Measurements from ENCODE around the gene TLE3.

The TLE3 gene

GRCh38 chr15:70081612-70082011, 16.1 kb downstream of the TLE3 start:
- no peak overlapping the region for H3K4me3 ChIP-seq (ENCODE audit: low read depth, low read length)
- H3K27ac ChIP-seq (ENCODE audit: low read depth, low read length): peak overlapping the region; percentile 56
- no peak overlapping the region for H3K9ac ChIP-seq (ENCODE audit: low read depth, low read length)
- H3K4me1 ChIP-seq (ENCODE audit: control insufficient read depth, insufficient read depth, low read length): peaks cover 51% of the 10 kb centered on the region
- no peaks in the 10 kb centered on the region for H3K9me3 ChIP-seq (ENCODE audit: control insufficient read depth, insufficient read depth, low read length)
- peaks cover 73% of the 10 kb centered on the region for H3K36me3 ChIP-seq (ENCODE audit: control insufficient read depth, insufficient read depth, low read length)
- no peaks in the 10 kb centered on the region for H3K27me3 ChIP-seq (ENCODE audit: control insufficient read depth, insufficient read depth, low read length)

DNA sequence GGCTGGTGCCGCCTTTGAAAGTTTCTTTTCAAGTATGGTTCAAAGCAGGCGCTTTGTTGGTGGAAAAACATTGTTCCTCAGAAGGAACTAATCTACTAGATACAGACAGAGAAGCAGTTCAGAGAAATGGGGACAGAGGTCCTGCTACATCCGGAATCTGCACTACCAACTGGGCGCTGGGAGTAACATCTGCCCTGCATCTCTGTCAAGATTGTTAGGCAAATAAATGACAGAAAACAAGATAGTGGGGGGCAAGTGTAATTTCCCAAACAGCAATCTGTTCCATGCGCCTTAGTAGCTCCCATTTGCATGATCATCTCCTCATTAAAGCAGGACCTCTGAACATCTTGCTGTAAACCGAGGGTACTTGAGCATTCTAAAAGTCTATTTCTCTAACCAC, 17.4 kb downstream of the TLE3 start:
- no peak overlapping the region for H3K27ac ChIP-seq (ENCODE audit: low read depth, low read length)
- no peak overlapping the region for H3K9ac ChIP-seq (ENCODE audit: low read depth, low read length)
- no peak overlapping the region for H3K4me3 ChIP-seq (ENCODE audit: low read depth, low read length)
- no peaks in the 10 kb centered on the region for H3K9me3 ChIP-seq (ENCODE audit: control insufficient read depth, insufficient read depth, low read length)
- H3K4me1 ChIP-seq (ENCODE audit: control insufficient read depth, insufficient read depth, low read length): peaks cover 51% of the 10 kb centered on the region
- peaks cover 71% of the 10 kb centered on the region for H3K36me3 ChIP-seq (ENCODE audit: control insufficient read depth, insufficient read depth, low read length)
- H3K27me3 ChIP-seq (ENCODE audit: control insufficient read depth, insufficient read depth, low read length): no peaks in the 10 kb centered on the region

DNA sequence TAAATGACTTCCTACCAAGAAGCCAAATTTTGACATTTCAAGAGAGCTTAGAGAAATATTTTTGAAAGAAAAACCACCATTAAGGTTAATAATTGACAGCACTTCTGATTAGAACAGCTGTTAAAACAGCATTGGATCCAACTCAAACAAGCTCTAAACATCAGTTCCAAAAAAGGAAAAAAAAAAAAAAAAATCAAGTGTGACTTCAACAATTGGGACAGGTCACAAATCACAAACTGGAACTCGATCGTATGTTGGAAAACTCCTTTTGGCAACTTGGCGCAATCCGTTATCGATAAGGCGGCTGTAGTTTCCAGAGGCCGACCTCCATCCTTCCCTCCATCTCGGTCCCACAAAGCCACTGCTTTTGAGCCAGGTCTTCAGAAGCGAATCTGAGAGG, 17.8 kb downstream of the TLE3 start:
- H3K4me3 ChIP-seq (ENCODE audit: low read depth, low read length): no peak overlapping the region
- H3K27me3 ChIP-seq (ENCODE audit: control insufficient read depth, insufficient read depth, low read length): no peaks in the 10 kb centered on the region
- H3K36me3 ChIP-seq (ENCODE audit: control insufficient read depth, insufficient read depth, low read length): peaks cover 71% of the 10 kb centered on the region
- no peak overlapping the region for H3K27ac ChIP-seq (ENCODE audit: low read depth, low read length)
- peaks cover 51% of the 10 kb centered on the region for H3K4me1 ChIP-seq (ENCODE audit: control insufficient read depth, insufficient read depth, low read length)
- no peaks in the 10 kb centered on the region for H3K9me3 ChIP-seq (ENCODE audit: control insufficient read depth, insufficient read depth, low read length)
- no peak overlapping the region for H3K9ac ChIP-seq (ENCODE audit: low read depth, low read length)

DNA sequence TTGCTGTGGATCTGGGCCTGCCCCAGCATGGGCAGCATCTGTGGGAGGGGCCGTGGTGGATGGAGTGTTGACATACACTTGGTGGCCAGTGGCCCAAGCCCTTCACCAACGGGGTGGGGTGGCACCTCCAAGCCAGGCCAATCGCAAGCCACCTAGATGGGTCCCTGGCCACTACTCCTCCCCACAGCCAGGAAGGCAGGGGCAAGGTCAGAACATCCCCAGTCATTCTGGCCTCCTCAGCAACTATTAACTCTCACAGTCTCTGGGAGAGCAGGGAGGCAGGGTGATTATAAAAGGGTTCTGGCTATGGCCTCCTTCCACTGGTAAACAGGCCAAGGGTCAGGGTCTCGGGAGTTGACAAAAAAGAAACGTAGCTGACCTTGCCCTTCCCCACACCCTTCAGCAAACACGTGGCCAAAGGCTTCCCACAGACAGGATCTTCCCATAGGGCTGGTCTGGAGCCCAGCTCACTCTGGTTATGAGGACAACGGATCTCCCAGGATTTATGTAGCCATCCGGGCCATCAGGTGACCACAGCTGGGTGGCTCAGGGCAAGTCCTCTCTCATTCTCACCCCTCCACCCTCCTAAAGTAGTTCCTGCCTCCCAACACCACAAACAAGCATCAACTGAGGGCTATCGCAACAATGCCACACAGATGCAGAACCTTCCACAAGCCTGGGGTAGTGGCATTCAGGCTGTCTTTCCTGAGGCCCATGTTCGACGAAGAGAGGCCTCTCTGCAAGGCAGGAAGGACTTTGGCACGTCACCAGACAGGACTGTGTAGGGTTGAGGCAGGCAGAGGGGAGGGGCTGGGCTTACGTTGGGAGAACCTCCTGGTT, 18.9 kb downstream of the TLE3 start:
- Histone ChIP-seq H3K4me1 (ENCODE audit: control insufficient read depth, insufficient read depth, low read length) (peaks cover 44% of the 10 kb centered on the region), H3K36me3 (ENCODE audit: control insufficient read depth, insufficient read depth, low read length) (peaks cover 75% of the 10 kb centered on the region), H3K9me3 (ENCODE audit: control insufficient read depth, insufficient read depth, low read length) (no peaks in the 10 kb centered on the region), H3K27ac (ENCODE audit: low read depth, low read length) (no peak overlapping the region), H3K9ac (ENCODE audit: low read depth, low read length) (no peak overlapping the region), H3K27me3 (ENCODE audit: control insufficient read depth, insufficient read depth, low read length) (no peaks in the 10 kb centered on the region), H3K4me3 (ENCODE audit: low read depth, low read length) (no peak overlapping the region)

DNA sequence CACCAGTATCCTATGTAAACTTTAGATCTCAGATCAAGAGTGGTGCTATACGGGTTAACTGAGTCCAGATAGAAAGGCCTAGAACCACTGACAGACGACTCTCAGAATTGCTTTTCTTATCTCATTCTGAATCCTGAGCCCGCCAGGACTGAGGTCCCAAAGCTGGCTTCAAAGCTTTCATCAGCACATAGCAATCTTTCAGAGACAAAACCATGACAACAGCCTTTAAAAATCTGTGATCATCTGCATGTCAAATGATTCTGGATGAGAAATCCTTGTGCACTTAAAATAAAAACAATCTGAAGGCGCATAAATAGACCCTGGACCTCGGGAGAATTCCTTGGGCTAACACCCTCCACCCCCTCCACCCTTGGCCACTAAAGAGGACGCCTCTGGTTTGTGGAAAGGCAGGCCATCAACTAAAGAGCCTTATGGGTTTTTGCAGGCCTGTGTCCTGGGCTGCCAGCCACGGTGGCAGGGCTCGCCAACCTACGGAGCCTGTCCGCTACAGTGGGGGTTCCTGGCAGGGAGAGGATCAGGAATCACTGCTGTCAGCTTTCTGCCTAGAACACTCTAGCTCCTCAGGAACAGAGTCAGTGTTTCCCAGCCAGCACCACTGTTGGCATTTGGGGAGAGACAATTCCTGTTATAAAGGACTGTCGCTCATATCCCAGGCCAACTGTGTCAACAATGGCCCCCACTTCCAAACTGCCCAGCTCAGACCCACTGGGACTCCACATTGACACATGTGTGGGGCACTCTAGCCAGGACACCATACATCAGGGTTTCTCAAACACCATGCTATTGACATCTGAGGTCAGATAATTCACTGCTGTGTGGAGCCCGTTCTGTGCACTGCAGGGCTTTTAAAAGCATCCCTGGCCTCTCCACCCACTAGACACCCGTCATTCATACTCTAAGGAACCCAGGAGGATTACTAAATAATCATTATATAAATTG, 20.2 kb downstream of the TLE3 start:
- peaks cover 81% of the 10 kb centered on the region for H3K36me3 ChIP-seq (ENCODE audit: control insufficient read depth, insufficient read depth, low read length)
- no peaks in the 10 kb centered on the region for H3K9me3 ChIP-seq (ENCODE audit: control insufficient read depth, insufficient read depth, low read length)
- H3K27me3 ChIP-seq (ENCODE audit: control insufficient read depth, insufficient read depth, low read length): no peaks in the 10 kb centered on the region
- H3K4me3 ChIP-seq (ENCODE audit: low read depth, low read length): no peak overlapping the region
- no peak overlapping the region for H3K27ac ChIP-seq (ENCODE audit: low read depth, low read length)
- H3K9ac ChIP-seq (ENCODE audit: low read depth, low read length): no peak overlapping the region
- H3K4me1 ChIP-seq (ENCODE audit: control insufficient read depth, insufficient read depth, low read length): peaks cover 32% of the 10 kb centered on the region

DNA sequence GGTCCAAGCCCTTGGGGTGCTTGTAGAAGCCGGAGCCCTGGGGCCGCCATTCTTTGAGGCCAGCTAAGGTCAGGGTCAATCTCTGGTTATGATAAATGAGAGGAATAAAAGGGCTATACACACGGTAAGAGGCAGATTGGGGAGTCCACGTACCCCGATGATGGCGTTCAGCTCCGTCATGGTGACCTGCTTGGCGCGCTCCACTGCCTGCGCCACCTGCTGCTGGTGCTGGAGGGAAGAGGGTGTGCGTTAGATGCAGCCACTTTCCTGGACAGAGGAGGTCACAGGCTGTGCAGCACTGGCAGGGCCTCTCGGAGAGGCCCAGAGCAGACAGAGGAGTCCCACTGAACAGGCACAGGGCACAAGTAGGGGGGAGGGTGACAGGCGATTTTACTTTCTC, 23.3 kb downstream of the TLE3 start:
- peaks cover 83% of the 10 kb centered on the region for H3K36me3 ChIP-seq (ENCODE audit: control insufficient read depth, insufficient read depth, low read length)
- H3K9me3 ChIP-seq (ENCODE audit: control insufficient read depth, insufficient read depth, low read length): no peaks in the 10 kb centered on the region
- no peak overlapping the region for H3K27ac ChIP-seq (ENCODE audit: low read depth, low read length)
- no peaks in the 10 kb centered on the region for H3K27me3 ChIP-seq (ENCODE audit: control insufficient read depth, insufficient read depth, low read length)
- H3K4me1 ChIP-seq (ENCODE audit: control insufficient read depth, insufficient read depth, low read length): peaks cover 6% of the 10 kb centered on the region
- H3K9ac ChIP-seq (ENCODE audit: low read depth, low read length): no peak overlapping the region
- H3K4me3 ChIP-seq (ENCODE audit: low read depth, low read length): no peak overlapping the region

- Histone ChIP-seq H3K27ac (ENCODE audit: low read depth, low read length) (no peak overlapping the region), H3K4me1 (ENCODE audit: control insufficient read depth, insufficient read depth, low read length) (no peaks in the 10 kb centered on the region), H3K4me3 (ENCODE audit: low read depth, low read length) (no peak overlapping the region), H3K9me3 (ENCODE audit: control insufficient read depth, insufficient read depth, low read length) (no peaks in the 10 kb centered on the region), H3K36me3 (ENCODE audit: control insufficient read depth, insufficient read depth, low read length) (peaks cover 86% of the 10 kb centered on the region), H3K27me3 (ENCODE audit: control insufficient read depth, insufficient read depth, low read length) (no peaks in the 10 kb centered on the region), H3K9ac (ENCODE audit: low read depth, low read length) (no peak overlapping the region)
These were observed 25.2 kb downstream of the TLE3 start for GRCh38 chr15:70072479-70072878.

GRCh38 chr15:70071799-70072198, 25.9 kb downstream of the TLE3 start:
- Histone ChIP-seq H3K4me3 (ENCODE audit: low read depth, low read length) (no peak overlapping the region), H3K27me3 (ENCODE audit: control insufficient read depth, insufficient read depth, low read length) (no peaks in the 10 kb centered on the region), H3K9me3 (ENCODE audit: control insufficient read depth, insufficient read depth, low read length) (no peaks in the 10 kb centered on the region), H3K36me3 (ENCODE audit: control insufficient read depth, insufficient read depth, low read length) (peaks cover 89% of the 10 kb centered on the region), H3K27ac (ENCODE audit: low read depth, low read length) (no peak overlapping the region), H3K4me1 (ENCODE audit: control insufficient read depth, insufficient read depth, low read length) (no peaks in the 10 kb centered on the region), H3K9ac (ENCODE audit: low read depth, low read length) (no peak overlapping the region)

DNA sequence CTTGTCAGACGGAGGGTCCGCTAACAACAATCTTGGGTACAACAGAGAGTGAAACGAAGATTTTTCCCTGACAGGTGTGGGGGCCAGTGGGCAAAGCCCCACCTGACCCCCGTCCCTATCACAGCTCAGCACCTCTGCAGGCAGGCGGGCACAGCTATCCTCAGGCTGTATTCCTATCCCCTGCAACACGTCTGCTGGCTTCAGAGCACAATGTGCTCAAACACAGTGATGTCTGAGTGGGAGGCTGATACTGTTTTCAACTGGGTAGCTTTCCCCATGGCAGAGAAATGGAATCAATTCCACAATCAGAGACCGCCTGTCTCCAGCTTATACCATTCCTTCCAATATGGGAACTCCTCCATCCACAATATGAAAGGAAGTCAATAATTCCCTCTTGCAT, 28.0 kb downstream of the TLE3 start:
- Histone ChIP-seq H3K27ac (ENCODE audit: low read depth, low read length) (no peak overlapping the region), H3K9ac (ENCODE audit: low read depth, low read length) (no peak overlapping the region), H3K4me3 (ENCODE audit: low read depth, low read length) (no peak overlapping the region), H3K27me3 (ENCODE audit: control insufficient read depth, insufficient read depth, low read length) (no peaks in the 10 kb centered on the region), H3K9me3 (ENCODE audit: control insufficient read depth, insufficient read depth, low read length) (no peaks in the 10 kb centered on the region), H3K4me1 (ENCODE audit: control insufficient read depth, insufficient read depth, low read length) (no peaks in the 10 kb centered on the region), H3K36me3 (ENCODE audit: control insufficient read depth, insufficient read depth, low read length) (peaks cover 92% of the 10 kb centered on the region)

GRCh38 chr15:70068783-70069565, 28.7 kb downstream of the TLE3 start:
- H3K4me3 ChIP-seq (ENCODE audit: low read depth, low read length): no peak overlapping the region
- peaks cover 92% of the 10 kb centered on the region for H3K36me3 ChIP-seq (ENCODE audit: control insufficient read depth, insufficient read depth, low read length)
- H3K9me3 ChIP-seq (ENCODE audit: control insufficient read depth, insufficient read depth, low read length): no peaks in the 10 kb centered on the region
- H3K9ac ChIP-seq (ENCODE audit: low read depth, low read length): no peak overlapping the region
- H3K27me3 ChIP-seq (ENCODE audit: control insufficient read depth, insufficient read depth, low read length): no peaks in the 10 kb centered on the region
- H3K4me1 ChIP-seq (ENCODE audit: control insufficient read depth, insufficient read depth, low read length): no peaks in the 10 kb centered on the region
- H3K27ac ChIP-seq (ENCODE audit: low read depth, low read length): no peak overlapping the region

Measured in HUES48 (cell line).